ENCODE data around the gene TMEM86B. TPM values are rescaled to one million over a fixed set of nuclear protein-coding genes. Genes with fewer than 3 reads are reported as not detected.

TMEM86B gene
- total and polyA plus RNA-seq, 2 experiments from 2014 or later: 1.1 to 3.2 TPM

DNA sequence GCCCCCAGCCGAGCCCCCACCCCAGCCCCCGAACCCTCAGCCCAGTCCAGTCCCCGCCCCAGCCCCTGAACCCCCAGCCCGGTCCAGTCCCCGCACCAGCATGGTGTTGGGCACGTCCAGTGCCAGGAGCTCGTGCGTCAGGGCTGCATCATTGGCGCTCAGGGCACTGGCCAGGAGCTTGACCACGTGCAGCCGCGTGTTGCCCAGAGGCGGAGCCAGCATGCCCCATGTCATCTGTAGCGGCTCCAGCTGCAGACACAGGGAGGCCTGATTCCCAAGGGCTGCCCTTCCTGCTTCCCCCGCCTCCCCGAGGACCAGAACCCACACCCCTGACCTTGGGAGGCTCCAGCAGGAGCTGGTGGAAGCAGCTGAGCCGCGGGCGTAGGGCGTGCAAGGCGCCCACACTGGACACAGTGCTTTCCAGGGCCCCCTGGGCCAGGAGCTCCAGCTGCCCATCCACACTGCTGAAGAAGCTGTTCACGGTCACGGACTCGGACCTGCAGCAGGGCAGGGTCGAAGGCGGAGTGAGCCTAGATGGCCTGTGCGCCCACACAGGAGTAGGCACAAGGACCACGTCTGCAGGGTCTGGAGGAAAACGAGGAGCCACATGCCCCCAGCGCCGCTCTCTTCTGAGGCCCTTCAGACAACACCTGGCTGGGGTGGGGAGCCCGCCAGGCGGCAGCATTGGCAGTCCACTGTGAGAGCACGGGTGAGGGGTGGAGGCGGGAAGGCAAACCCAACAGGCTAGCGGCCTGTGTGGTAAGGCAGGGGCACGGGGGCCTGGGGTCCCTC lies 12.8 kb upstream of the TMEM86B start:
- no peak overlapping the region for H3K4me3 Mint-ChIP-seq
- Histone ChIP-seq H3K9me2 (ENCODE audit: insufficient read depth) (no peaks in the 10 kb centered on the region), H3K27me3 (ENCODE audit: insufficient read depth) (no peaks in the 10 kb centered on the region), H3K4me1 (ENCODE audit: insufficient read depth) (no peaks in the 10 kb centered on the region), H3K36me3 (ENCODE audit: insufficient read depth) (peaks cover 5% of the 10 kb centered on the region), H3K4me3 (no peak overlapping the region), H3K79me2 (replicated peaks; ENCODE audit: insufficient read depth) (no peaks in the 10 kb centered on the region), H4K20me1 (replicated peaks; ENCODE audit: insufficient read depth) (no peaks in the 10 kb centered on the region; the same call in none of the 2 replicates), H3K27ac (ENCODE audit: low read depth) (no peak overlapping the region), H3K4me2 (no peak overlapping the region), H2AFZ (no peak overlapping the region), H3F3A (replicated peaks; ENCODE audit: low read depth) (no peaks in the 10 kb centered on the region)
- DNase-seq (ENCODE audit: low spot score): no peak
- H3K4me1 Mint-ChIP-seq: no peaks in the 10 kb centered on the region
- no peaks in the 10 kb centered on the region for H3K27me3 Mint-ChIP-seq (ENCODE audit: insufficient read depth, low read depth, poor library complexity)
- ATAC-seq: no peak
- TF ChIP-seq CTCF (conservative IDR thresholded peaks at IDR 0.05; ENCODE audit: low read depth in 2 of 2) (no peak), ETS1 (IDR thresholded peaks at IDR 0.05) (no peak), POLR2AphosphoS5 (IDR thresholded peaks at IDR 0.05; ENCODE audit: low read depth) (no peak), EZH2 (IDR thresholded peaks at IDR 0.05; ENCODE audit: low read depth, unreplicated experiment) (no peak), ZNF331 (CRISPR knock-in tag; IDR thresholded peaks at IDR 0.05; ENCODE audit: low read depth) (no peak), NANOG (IDR thresholded peaks at IDR 0.05; ENCODE audit: borderline replicate concordance) (no peak), STAT1 (IDR thresholded peaks at IDR 0.05; ENCODE audit: unreplicated experiment) (no peak), JUNB (IDR thresholded peaks at IDR 0.05; ENCODE audit: unreplicated experiment) (no peak), ZNF114 (CRISPR knock-in tag; IDR thresholded peaks at IDR 0.05) (no peak), CREB1 (CRISPR knock-in tag; IDR thresholded peaks at IDR 0.05; ENCODE audit: low read depth) (no peak), EZH2phosphoT487 (IDR thresholded peaks at IDR 0.05; ENCODE audit: unreplicated experiment) (no peak), REST (IDR thresholded peaks at IDR 0.05; ENCODE audit: unreplicated experiment) (no peak)
- TF ChIP-seq, protein P1, sequence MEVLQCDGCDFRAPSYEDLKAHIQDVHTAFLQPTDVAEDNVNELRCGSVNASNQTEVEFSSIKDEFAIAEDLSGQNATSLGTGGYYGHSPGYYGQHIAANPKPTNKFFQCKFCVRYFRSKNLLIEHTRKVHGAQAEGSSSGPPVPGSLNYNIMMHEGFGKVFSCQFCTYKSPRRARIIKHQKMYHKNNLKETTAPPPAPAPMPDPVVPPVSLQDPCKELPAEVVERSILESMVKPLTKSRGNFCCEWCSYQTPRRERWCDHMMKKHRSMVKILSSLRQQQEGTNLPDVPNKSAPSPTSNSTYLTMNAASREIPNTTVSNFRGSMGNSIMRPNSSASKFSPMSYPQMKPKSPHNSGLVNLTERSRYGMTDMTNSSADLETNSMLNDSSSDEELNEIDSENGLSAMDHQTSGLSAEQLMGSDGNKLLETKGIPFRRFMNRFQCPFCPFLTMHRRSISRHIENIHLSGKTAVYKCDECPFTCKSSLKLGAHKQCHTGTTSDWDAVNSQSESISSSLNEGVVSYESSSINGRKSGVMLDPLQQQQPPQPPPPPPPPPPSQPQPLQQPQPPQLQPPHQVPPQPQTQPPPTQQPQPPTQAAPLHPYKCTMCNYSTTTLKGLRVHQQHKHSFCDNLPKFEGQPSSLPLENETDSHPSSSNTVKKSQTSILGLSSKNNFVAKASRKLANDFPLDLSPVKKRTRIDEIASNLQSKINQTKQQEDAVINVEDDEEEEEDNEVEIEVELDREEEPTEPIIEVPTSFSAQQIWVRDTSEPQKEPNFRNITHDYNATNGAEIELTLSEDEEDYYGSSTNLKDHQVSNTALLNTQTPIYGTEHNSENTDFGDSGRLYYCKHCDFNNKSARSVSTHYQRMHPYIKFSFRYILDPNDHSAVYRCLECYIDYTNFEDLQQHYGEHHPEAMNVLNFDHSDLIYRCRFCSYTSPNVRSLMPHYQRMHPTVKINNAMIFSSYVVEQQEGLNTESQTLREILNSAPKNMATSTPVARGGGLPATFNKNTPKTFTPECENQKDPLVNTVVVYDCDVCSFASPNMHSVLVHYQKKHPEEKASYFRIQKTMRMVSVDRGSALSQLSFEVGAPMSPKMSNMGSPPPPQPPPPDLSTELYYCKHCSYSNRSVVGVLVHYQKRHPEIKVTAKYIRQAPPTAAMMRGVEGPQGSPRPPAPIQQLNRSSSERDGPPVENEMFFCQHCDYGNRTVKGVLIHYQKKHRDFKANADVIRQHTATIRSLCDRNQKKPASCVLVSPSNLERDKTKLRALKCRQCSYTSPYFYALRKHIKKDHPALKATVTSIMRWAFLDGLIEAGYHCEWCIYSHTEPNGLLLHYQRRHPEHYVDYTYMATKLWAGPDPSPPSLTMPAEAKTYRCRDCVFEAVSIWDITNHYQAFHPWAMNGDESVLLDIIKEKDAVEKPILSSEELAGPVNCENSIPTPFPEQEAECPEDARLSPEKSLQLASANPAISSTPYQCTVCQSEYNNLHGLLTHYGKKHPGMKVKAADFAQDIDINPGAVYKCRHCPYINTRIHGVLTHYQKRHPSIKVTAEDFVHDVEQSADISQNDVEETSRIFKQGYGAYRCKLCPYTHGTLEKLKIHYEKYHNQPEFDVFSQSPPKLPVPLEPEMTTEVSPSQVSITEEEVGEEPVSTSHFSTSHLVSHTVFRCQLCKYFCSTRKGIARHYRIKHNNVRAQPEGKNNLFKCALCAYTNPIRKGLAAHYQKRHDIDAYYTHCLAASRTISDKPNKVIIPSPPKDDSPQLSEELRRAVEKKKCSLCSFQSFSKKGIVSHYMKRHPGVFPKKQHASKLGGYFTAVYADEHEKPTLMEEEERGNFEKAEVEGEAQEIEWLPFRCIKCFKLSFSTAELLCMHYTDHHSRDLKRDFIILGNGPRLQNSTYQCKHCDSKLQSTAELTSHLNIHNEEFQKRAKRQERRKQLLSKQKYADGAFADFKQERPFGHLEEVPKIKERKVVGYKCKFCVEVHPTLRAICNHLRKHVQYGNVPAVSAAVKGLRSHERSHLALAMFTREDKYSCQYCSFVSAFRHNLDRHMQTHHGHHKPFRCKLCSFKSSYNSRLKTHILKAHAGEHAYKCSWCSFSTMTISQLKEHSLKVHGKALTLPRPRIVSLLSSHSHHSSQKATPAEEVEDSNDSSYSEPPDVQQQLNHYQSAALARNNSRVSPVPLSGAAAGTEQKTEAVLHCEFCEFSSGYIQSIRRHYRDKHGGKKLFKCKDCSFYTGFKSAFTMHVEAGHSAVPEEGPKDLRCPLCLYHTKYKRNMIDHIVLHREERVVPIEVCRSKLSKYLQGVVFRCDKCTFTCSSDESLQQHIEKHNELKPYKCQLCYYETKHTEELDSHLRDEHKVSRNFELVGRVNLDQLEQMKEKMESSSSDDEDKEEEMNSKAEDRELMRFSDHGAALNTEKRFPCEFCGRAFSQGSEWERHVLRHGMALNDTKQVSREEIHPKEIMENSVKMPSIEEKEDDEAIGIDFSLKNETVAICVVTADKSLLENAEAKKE (CRISPR knock-in tag; IDR thresholded peaks at IDR 0.05): no peak
- H3K27ac Mint-ChIP-seq: no peak overlapping the region
- H3K36me3 Mint-ChIP-seq (ENCODE audit: low read depth): peaks cover 55% of the 10 kb centered on the region
- no peaks in the 10 kb centered on the region for H3K9me3 Mint-ChIP-seq

Data from GM23338 (cell line).